Measurements from ENCODE around the gene CRYBG2.

The CRYBG2 gene

GRCh38 chr1:26278303-26278702 lies 75.6 kb downstream of the CRYBG2 start:
- no peak overlapping the region for H3K4me3 ChIP-seq
- intact Hi-C loops (cut with DNase I; ENCODE audit: low total_unique reads) = loop anchor here (5.0 kb wide), 1 partner anchor 1339 kb away; no protein-coding TSS in a partner anchor
- H3K27me3 ChIP-seq = no peaks in the 10 kb centered on the region
- H3K36me3 ChIP-seq = no peaks in the 10 kb centered on the region
- no peak for TF ChIP-seq CTCF (IDR thresholded peaks at IDR 0.05)
- no peaks in the 10 kb centered on the region for H3K9me3 ChIP-seq
- peak; percentile 74 to 91 for DNase-seq
- H3K27ac ChIP-seq = peak overlapping the region; percentile 86 to 92
- H3K4me1 ChIP-seq = peaks cover 0 to 73% (median 62%) of the 10 kb centered on the region in 4 donors

GRCh38 chr1:26277719-26278118 lies 76.2 kb downstream of the CRYBG2 start:
- TF ChIP-seq CTCF (IDR thresholded peaks at IDR 0.05) = no peak
- Histone ChIP-seq H3K27me3 (no peaks in the 10 kb centered on the region), H3K9me3 (no peaks in the 10 kb centered on the region), H3K4me3 (no peak overlapping the region), H3K27ac (peak overlapping the region; percentile 86 to 92), H3K4me1 (peaks cover 0 to 70% (median 60%) of the 10 kb centered on the region in 4 donors), H3K36me3 (no peaks in the 10 kb centered on the region)
- intact Hi-C loops (cut with DNase I; ENCODE audit: low total_unique reads) = loop anchor here (5.0 kb wide), 1 partner anchor 1340 kb away; no protein-coding TSS in a partner anchor
- DNase-seq = no peak

- Histone ChIP-seq H3K36me3 (no peaks in the 10 kb centered on the region), H3K9me3 (no peaks in the 10 kb centered on the region), H3K27ac (peak overlapping the region; percentile 86 to 92), H3K4me1 (peaks cover 0 to 67% (median 57%) of the 10 kb centered on the region in 4 donors), H3K27me3 (no peaks in the 10 kb centered on the region), H3K4me3 (no peak overlapping the region)
- intact Hi-C loops (cut with DNase I; ENCODE audit: low total_unique reads) = loop anchor here (5.0 kb wide), 1 partner anchor 1340 kb away; no protein-coding TSS in a partner anchor
- DNase-seq = no peak
- TF ChIP-seq CTCF (IDR thresholded peaks at IDR 0.05) = no peak
These were observed 76.7 kb downstream of the CRYBG2 start for GRCh38 chr1:26277261-26277661.

- H3K4me3 ChIP-seq = no peak overlapping the region
These were observed 77.5 kb downstream of the CRYBG2 start for GRCh38 chr1:26276432-26276838.

GRCh38 chr1:26275580-26276431 lies 78.1 kb downstream of the CRYBG2 start:
- no peak overlapping the region for H3K4me3 ChIP-seq
- TF ChIP-seq CTCF (IDR thresholded peaks at IDR 0.05) = peak; percentile 81 to 96
- H3K9me3 ChIP-seq = no peaks in the 10 kb centered on the region
- peaks cover 0 to 3% (median 0%) of the 10 kb centered on the region in 3 donors for H3K36me3 ChIP-seq
- H3K27ac ChIP-seq = peak overlapping the region; percentile 52 to 86
- intact Hi-C loops (cut with DNase I; ENCODE audit: low total_unique reads) = loop anchor here (2.0 to 5.0 kb wide), 2 partner anchors 47 to 1341 kb away; no protein-coding TSS in a partner anchor
- peaks cover 0 to 52% (median 43%) of the 10 kb centered on the region in 4 donors for H3K4me1 ChIP-seq
- peak; percentile 87 to 92 for DNase-seq
- H3K27me3 ChIP-seq = no peaks in the 10 kb centered on the region

More at GRCh38 chr1:26276432-26276838, 77.5 kb downstream of the CRYBG2 start:
- Histone ChIP-seq H3K27me3 (no peaks in the 10 kb centered on the region), H3K36me3 (no peaks in the 10 kb centered on the region), H3K4me1 (peaks cover 0 to 59% (median 50%) of the 10 kb centered on the region in 4 donors), H3K9me3 (no peaks in the 10 kb centered on the region), H3K27ac (peak overlapping the region; percentile 52 to 86)
- no peak for DNase-seq
- TF ChIP-seq CTCF (IDR thresholded peaks at IDR 0.05) = no peak
- intact Hi-C loops (cut with DNase I; ENCODE audit: low total_unique reads) = loop anchor here (5.0 kb wide), 1 partner anchor 1341 kb away; no protein-coding TSS in a partner anchor
